ENCODE measurements around the gene ABLIM2.

DNA sequence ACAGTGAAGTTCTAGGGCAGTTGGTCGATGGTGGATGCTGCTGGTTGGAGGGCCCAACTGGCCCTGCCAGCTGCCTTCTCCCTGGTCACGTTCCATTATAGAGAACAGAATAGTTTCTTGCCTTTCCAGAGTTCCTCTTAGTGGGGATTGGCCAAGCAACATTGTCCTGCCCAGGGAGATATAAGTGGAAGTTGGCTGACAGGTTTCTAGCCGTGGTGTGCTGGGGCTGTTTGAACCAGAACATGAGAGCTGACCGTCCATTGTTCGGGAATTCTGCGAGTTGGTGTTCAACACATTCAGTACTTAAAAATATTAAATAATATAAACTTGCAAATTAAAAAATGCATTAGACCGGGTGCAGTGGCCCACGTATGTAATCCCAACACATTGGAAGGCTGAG, 215.4 kb downstream of the ABLIM2 start:
- TF ChIP-seq, protein P1, sequence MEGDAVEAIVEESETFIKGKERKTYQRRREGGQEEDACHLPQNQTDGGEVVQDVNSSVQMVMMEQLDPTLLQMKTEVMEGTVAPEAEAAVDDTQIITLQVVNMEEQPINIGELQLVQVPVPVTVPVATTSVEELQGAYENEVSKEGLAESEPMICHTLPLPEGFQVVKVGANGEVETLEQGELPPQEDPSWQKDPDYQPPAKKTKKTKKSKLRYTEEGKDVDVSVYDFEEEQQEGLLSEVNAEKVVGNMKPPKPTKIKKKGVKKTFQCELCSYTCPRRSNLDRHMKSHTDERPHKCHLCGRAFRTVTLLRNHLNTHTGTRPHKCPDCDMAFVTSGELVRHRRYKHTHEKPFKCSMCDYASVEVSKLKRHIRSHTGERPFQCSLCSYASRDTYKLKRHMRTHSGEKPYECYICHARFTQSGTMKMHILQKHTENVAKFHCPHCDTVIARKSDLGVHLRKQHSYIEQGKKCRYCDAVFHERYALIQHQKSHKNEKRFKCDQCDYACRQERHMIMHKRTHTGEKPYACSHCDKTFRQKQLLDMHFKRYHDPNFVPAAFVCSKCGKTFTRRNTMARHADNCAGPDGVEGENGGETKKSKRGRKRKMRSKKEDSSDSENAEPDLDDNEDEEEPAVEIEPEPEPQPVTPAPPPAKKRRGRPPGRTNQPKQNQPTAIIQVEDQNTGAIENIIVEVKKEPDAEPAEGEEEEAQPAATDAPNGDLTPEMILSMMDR (IDR thresholded peaks at IDR 0.05) = no peak
- no peak for TF ChIP-seq EZH2 (IDR thresholded peaks at IDR 0.05; ENCODE audit: borderline replicate concordance, insufficient read depth, low read depth, low read length, poor library complexity, severe bottlenecking)
